C4-2B (cell line): ENCODE measurements around the gene RBM22.

ENCODE experiments used
- CTCF ChIP-seq: fragments of 450-650 bp; conservative IDR thresholded peaks from 2 replicates; pipeline ENCODE4 v1.5.1; 2017; ENCODE audit warnings: mild to moderate bottlenecking
- ZFX ChIP-seq: fragments of 450-650 bp; IDR thresholded peaks from 2 replicates; pipeline ENCODE4 v1.6.1; 2017

- TF ChIP-seq CTCF (no peak), ZFX (no peak)
These were observed 49.5 kb downstream of the RBM22 start for GRCh38 chr5:150651382-150651781.
